ENCODE results near the gene NPTX1. TPM values are rescaled to one million over a fixed set of nuclear protein-coding genes. Genes with fewer than 3 reads are reported as not detected.

Gene NPTX1
- total RNA-seq, 2 donors from 2014 or later: 0.56 to 0.68 TPM

DNA sequence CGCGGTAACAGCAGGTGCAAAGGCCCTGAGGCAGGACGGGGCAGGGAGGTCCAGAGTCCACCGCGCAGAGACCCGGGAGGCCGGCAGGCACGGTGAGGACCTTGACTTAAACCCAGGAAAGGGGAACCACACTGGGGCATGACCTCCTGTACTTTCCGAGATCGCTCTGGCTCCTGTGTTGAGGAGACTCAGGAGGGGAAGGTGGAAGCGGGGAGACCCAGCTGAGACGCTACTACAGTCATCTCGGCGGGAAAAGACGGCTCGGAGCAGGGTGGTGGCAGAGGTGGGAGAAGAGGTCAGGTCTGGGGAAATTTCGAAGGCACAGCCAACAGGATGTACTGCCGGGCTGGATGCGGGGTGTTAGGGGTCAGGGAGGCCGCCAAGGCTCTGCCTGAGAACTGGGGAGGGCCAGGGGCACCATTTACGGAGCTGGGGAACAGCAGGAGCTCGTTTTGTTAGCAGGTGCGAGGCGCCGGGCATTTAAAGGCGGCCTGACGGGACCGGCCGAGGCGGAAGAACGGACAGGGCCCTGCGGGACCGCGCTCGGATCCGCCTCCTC, 22.3 kb downstream of the NPTX1 start:
- Histone ChIP-seq H3K27ac (peak overlapping the region; percentile 99), H3K9me3 (no peaks in the 10 kb centered on the region), H3K4me3 (peak overlapping the region; percentile 93), H3K36me3 (no peaks in the 10 kb centered on the region), H3K27me3 (replicated peaks; ENCODE audit: insufficient read depth) (no peaks in the 10 kb centered on the region), H3K4me1 (ENCODE audit: control insufficient read depth in 1 of 2, low read depth in 2 of 2) (peaks cover 19 to 38% of the 10 kb centered on the region in 2 donors)
- ATAC-seq (ENCODE audit: insufficient number of reproducible peaks, low FRiP score, low read depth) (no peak), DNase-seq (ENCODE audit: low spot score) (no peak)
- no peak for TF ChIP-seq CTCF (IDR thresholded peaks at IDR 0.05)

DNA sequence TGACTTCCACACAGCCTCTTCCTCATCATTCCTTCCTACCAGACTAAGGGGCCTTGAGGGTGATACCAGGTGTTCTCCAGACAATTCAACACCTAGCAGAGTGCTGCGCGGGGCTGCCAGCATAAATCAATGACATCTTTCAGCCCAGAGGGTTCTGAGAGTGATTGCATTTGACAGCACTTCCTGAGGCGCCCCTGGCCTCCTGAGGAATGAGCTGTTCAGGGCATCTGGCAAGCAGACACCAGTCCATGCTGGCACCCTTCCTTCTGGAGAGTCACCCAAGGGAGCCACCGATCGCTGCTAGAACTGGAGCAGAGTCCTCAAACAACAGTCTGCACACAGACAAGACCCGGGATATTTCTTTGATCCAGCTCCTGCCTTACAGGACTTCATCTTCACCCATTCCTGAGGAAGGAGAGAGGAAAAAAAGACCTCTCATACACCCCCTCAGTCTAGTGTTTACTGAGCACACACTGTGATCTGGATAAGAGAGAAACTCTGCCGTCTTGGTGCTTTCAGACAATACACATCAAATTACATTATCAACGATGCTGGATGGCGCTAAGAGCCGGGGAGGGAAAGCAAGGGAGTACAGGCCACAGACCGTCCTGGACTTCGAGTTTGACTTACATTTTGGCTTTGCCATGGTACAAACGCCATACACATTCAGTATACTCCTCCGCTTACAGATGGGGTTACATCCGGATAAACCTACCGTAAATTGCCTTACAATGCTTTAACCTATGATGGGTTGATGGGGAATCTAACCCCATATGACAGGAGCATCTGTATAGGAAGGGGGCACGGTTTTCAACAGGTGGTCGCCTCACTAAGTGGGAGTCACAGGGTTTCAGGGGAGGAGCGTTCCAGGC, 23.0 kb downstream of the NPTX1 start:
- no peaks in the 10 kb centered on the region for H3K36me3 ChIP-seq
- peak overlapping the region in 1 of 2 donors; percentile 99 for H3K27ac ChIP-seq
- peak overlapping the region; percentile 93 for H3K4me3 ChIP-seq
- DNase-seq (ENCODE audit: low spot score): no peak
- TF ChIP-seq CTCF (IDR thresholded peaks at IDR 0.05): no peak
- H3K9me3 ChIP-seq: no peaks in the 10 kb centered on the region
- H3K4me1 ChIP-seq (ENCODE audit: control insufficient read depth in 1 of 2, low read depth in 2 of 2): peaks cover 19 to 39% of the 10 kb centered on the region in 2 donors
- H3K27me3 ChIP-seq (replicated peaks; ENCODE audit: insufficient read depth): no peaks in the 10 kb centered on the region
- no peak for ATAC-seq (ENCODE audit: insufficient number of reproducible peaks, low FRiP score, low read depth)

DNA sequence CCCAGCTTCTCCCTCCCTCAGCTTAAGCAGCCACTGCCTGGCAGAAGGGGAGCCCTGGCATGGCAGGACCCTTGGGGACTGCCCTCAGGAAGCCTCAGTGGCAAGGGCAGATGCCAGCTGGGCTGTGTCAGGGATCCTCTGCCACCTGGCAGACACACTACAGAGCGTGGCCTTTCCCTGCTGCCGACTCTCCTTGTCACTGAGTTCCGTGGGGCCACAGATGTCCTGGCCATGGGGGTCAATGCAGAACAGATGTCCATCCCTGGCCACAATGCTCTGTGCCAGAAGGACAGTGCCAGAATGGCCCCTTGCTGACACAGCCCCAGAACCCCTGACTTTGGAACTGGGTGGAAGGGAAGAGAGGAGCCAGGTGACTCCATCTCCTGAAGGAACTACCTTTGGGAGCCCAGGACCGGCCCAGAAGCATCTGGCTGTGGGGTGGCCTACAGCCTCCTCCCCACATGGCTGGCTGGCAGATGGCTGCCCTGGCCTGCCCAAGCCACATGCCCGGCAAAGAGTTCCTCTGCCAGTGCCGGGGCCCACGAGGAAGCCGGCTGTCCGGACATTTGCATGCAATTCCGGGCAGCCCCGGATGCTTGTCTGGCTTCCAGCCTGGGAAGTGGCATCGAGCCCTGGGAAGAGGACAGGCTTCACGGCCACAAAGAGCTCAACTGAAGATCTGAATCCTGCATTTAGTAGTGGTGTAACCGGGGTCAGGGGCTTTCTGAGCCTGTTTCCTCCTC, 24.1 kb downstream of the NPTX1 start:
- no peaks in the 10 kb centered on the region for H3K36me3 ChIP-seq
- ATAC-seq (ENCODE audit: insufficient number of reproducible peaks, low FRiP score, low read depth) (no peak), DNase-seq (ENCODE audit: low spot score) (no peak)
- TF ChIP-seq CTCF (IDR thresholded peaks at IDR 0.05): no peak
- no peaks in the 10 kb centered on the region for H3K27me3 ChIP-seq (replicated peaks; ENCODE audit: insufficient read depth)
- H3K4me1 ChIP-seq (ENCODE audit: control insufficient read depth in 1 of 2, low read depth in 2 of 2): peaks cover 19 to 39% of the 10 kb centered on the region in 2 donors
- H3K27ac ChIP-seq: no peak overlapping the region
- H3K4me3 ChIP-seq: no peak overlapping the region
- H3K9me3 ChIP-seq: no peaks in the 10 kb centered on the region

GRCh38 chr17:80451104-80451775, 25.2 kb downstream of the NPTX1 start:
- H3K9me3 ChIP-seq: no peaks in the 10 kb centered on the region
- DNase-seq (ENCODE audit: low spot score): no peak
- no peak for TF ChIP-seq CTCF (IDR thresholded peaks at IDR 0.05)
- no peak for ATAC-seq (ENCODE audit: insufficient number of reproducible peaks, low FRiP score, low read depth)
- H3K4me3 ChIP-seq: no peak overlapping the region
- no peaks in the 10 kb centered on the region for H3K36me3 ChIP-seq
- peak overlapping the region; percentile 68 to 75 for H3K27ac ChIP-seq
- H3K27me3 ChIP-seq (replicated peaks; ENCODE audit: insufficient read depth): no peaks in the 10 kb centered on the region
- H3K4me1 ChIP-seq (ENCODE audit: control insufficient read depth in 1 of 2, low read depth in 2 of 2): peaks cover 19 to 49% of the 10 kb centered on the region in 2 donors

Measured in thoracic aorta (tissue), 2 donors.